Thyroid gland (tissue), 4 donors: ENCODE measurements around the gene HYAL3. TPM values are rescaled to one million over a fixed set of nuclear protein-coding genes. Genes with fewer than 3 reads are reported as not detected.
A peak's percentile ranks its signal among the peaks of the same experiment; 100 is the strongest.
"Not testable (repeated sequence)": the region's sequence is repeated elsewhere in the genome, so short reads cannot be mapped to it uniquely, and the experiment has no call there.

Experiments used
- DNase-seq, 2 donors: peaks; one replicate each; pipeline ENCODE4 v3.0.0-alpha.2; 2019
- H3K27ac ChIP-seq, 3 donors: fragments of 200-600 bp; sonication (generic); 1 replicate in 2 of 3; 2 replicates in 1 of 3; pipeline ENCODE4 v1.5.1; 2016 to 2019; ENCODE audit warnings: mild to moderate bottlenecking in 1 of 3, moderate library complexity in 1 of 3
- H3K27me3 ChIP-seq: fragments of 200-600 bp; sonication (generic); one replicate; pipeline ENCODE4 v1.5.1; 2019
- H3K36me3 ChIP-seq, 2 donors: fragments of 200-600 bp; sonication (generic); one replicate each; pipeline ENCODE4 v1.5.1; 2016 to 2019
- H3K4me1 ChIP-seq, 2 donors: fragments of 200-600 bp; sonication (generic); one replicate each; pipeline ENCODE4 v1.5.1; 2017 to 2019
- H3K4me3 ChIP-seq, 3 donors: fragments of 200-600 bp; sonication (generic); replicated peaks in 1 of 3; 1 replicate in 2 of 3; 2 replicates in 1 of 3; pipeline ENCODE4 v1.5.1; 2016; ENCODE audit warnings: mild to moderate bottlenecking in 1 of 3
- H3K9me3 ChIP-seq: fragments of 200-600 bp; sonication (generic); one replicate; pipeline ENCODE4 v1.5.1; 2017
- CTCF ChIP-seq, 6 experiments: fragments of 200-600 bp in 3 of 6; fragments of 450-650 bp in 3 of 6; sonication (generic) in 3 of 6; IDR thresholded peaks; one replicate each; pipeline ENCODE4 v1.5.1; 2016 to 2019; ENCODE audit warnings: antibody characterized with exemption in 6 of 6, mild to moderate bottlenecking in 2 of 6, inconsistent platforms in 1 of 6, moderate library complexity in 1 of 6
- POLR2A ChIP-seq, 2 donors: fragments of 450-650 bp; IDR thresholded peaks; one replicate each; pipeline ENCODE4 v1.6.1; 2017; ENCODE audit warnings: antibody characterized with exemption in 2 of 2, mild to moderate bottlenecking in 2 of 2, moderate library complexity in 1 of 2
- WGBS, 2 donors: methylation state at CpG; one replicate each; pipeline ENCODE4 v1.1.5; 2017; 5-methylcytosine and 5-hydroxymethylcytosine counted together
- intact Hi-C: fragments of 100-400 bp; cut with DNase I; formaldehyde crosslinking; loops from one replicate; pipeline ENCODE4 v1.15.1; 2023
- total RNA-seq, 4 donors: library from RNA; depleted of rRNA; stranded (reverse); fragments of >200 nt; gene quantifications; one replicate each; pipeline ENCODE4 v1.2.3, GENCODE V29; 2016

The HYAL3 gene
- total RNA-seq, 4 donors from 2014 or later = 2.7 to 6.7 (median 3.8) TPM

- H3K4me1 ChIP-seq = peaks cover 40 to 73% of the 10 kb centered on the region in 2 donors
- intact Hi-C loops = no loop called here
- H3K9me3 ChIP-seq = no peaks in the 10 kb centered on the region
- no peak overlapping the region for H3K4me3 ChIP-seq
- no peaks in the 10 kb centered on the region for H3K27me3 ChIP-seq
- TF ChIP-seq CTCF (IDR thresholded peaks at IDR 0.05) (no peak), POLR2A (IDR thresholded peaks at IDR 0.05) (no peak)
- H3K27ac ChIP-seq = peak overlapping the region in 2 of 3 donors; percentile 73 to 98
- no peak for DNase-seq
- WGBS, 2 donors = 76 to 100% methylated on average over 1 to 6 of the region's 11 CpGs
- peaks cover 7 to 21% of the 10 kb centered on the region in 2 donors for H3K36me3 ChIP-seq
These were observed 19.0 kb upstream of the HYAL3 start for GRCh38 chr3:50318163-50318562.

- TF ChIP-seq CTCF (IDR thresholded peaks at IDR 0.05) = no peak
- no peak for TF ChIP-seq POLR2A (IDR thresholded peaks at IDR 0.05)
- Histone ChIP-seq H3K9me3 (no peaks in the 10 kb centered on the region), H3K27me3 (no peaks in the 10 kb centered on the region), H3K4me1 (peaks cover 40 to 72% of the 10 kb centered on the region in 2 donors), H3K36me3 (peaks cover 7 to 21% of the 10 kb centered on the region in 2 donors), H3K27ac (peak overlapping the region; percentile 62 to 98 (median 73)), H3K4me3 (no peak overlapping the region)
- intact Hi-C loops = no loop called here
- WGBS, 2 donors = 57 to 60% methylated on average over 2 to 6 of the region's 6 CpGs
- DNase-seq = peak; percentile 44 to 48
These were observed 18.1 kb upstream of the HYAL3 start for GRCh38 chr3:50317300-50317699.

- Histone ChIP-seq H3K4me1 (peaks cover 36 to 66% of the 10 kb centered on the region in 2 donors), H3K4me3 (no peak overlapping the region), H3K9me3 (no peaks in the 10 kb centered on the region), H3K27ac (peak overlapping the region; percentile 62 to 98 (median 73)), H3K27me3 (no peaks in the 10 kb centered on the region), H3K36me3 (peaks cover 7 to 21% of the 10 kb centered on the region in 2 donors)
- TF ChIP-seq CTCF (IDR thresholded peaks at IDR 0.05) = no peak
- TF ChIP-seq POLR2A (IDR thresholded peaks at IDR 0.05) = peak; percentile 43 to 60
- WGBS, 2 donors = 48 to 53% methylated on average over 4 to 8 of the region's 9 CpGs
- peak; percentile 91 for DNase-seq
- intact Hi-C loops = no loop called here
These were observed 17.5 kb upstream of the HYAL3 start for GRCh38 chr3:50316657-50317242.

- DNase-seq = no peak
- no peaks in the 10 kb centered on the region for H3K27me3 ChIP-seq
- H3K4me3 ChIP-seq = no peak overlapping the region
- TF ChIP-seq CTCF (IDR thresholded peaks at IDR 0.05) = no peak
- no peak for TF ChIP-seq POLR2A (IDR thresholded peaks at IDR 0.05)
- 100% methylated on average over 4 of the region's 4 CpGs for WGBS, 2 donors
- intact Hi-C loops = no loop called here
- H3K36me3 ChIP-seq = peaks cover 7 to 21% of the 10 kb centered on the region in 2 donors
- no peaks in the 10 kb centered on the region for H3K9me3 ChIP-seq
- H3K4me1 ChIP-seq = peaks cover 27 to 67% of the 10 kb centered on the region in 2 donors
- peak overlapping the region in 2 of 3 donors; percentile 38 to 52 for H3K27ac ChIP-seq
These were observed 15.6 kb upstream of the HYAL3 start for GRCh38 chr3:50314816-50315215.

GRCh38 chr3:50314342-50314741 lies 15.1 kb upstream of the HYAL3 start:
- Histone ChIP-seq H3K36me3 (peaks cover 7 to 20% of the 10 kb centered on the region in 2 donors), H3K27me3 (no peaks in the 10 kb centered on the region), H3K4me1 (peaks cover 26 to 67% of the 10 kb centered on the region in 2 donors), H3K4me3 (no peak overlapping the region), H3K27ac (peak overlapping the region in 2 of 3 donors; percentile 38 to 52), H3K9me3 (no peaks in the 10 kb centered on the region)
- TF ChIP-seq POLR2A (IDR thresholded peaks at IDR 0.05) = no peak
- 40 to 50% methylated on average over 3 of the region's 3 CpGs for WGBS, 2 donors
- DNase-seq = peak; percentile 72 to 73
- intact Hi-C loops = no loop called here

GRCh38 chr3:50312041-50312440 lies 12.8 kb upstream of the HYAL3 start:
- H3K27ac ChIP-seq, H3K36me3 ChIP-seq, intact Hi-C loops, DNase-seq, H3K9me3 ChIP-seq, H3K27me3 ChIP-seq, H3K4me3 ChIP-seq: not testable (repeated sequence)
- 80% methylated on average over 2 of the region's 32 CpGs; no CpG with 5 or more reads in 1 of the 2 donors for WGBS, 2 donors
- H3K4me1 ChIP-seq = peaks cover 14 to 47% of the 10 kb centered on the region in 2 donors
